HG03460 (cell line): ENCODE data around the gene CCL22.
"Not testable (repeated sequence)": the region's sequence is repeated elsewhere in the genome, so short reads cannot be mapped to it uniquely, and the experiment has no call there.

Source experiments
- ATAC-seq: cut with Tn5 transposase; IDR thresholded peaks from one replicate; pipeline ENCODE4 v1.9.1; 2021; ENCODE audit not compliant: unreplicated experiment

CCL22 gene

GRCh38 chr16:57374067-57374534 lies 15.5 kb downstream of the CCL22 start:
- no peak for ATAC-seq

GRCh38 chr16:57374925-57375465 lies 16.4 kb downstream of the CCL22 start:
- ATAC-seq: not testable (repeated sequence)

GRCh38 chr16:57376313-57376818 lies 17.8 kb downstream of the CCL22 start:
- ATAC-seq: no peak

- peak; percentile 70 for ATAC-seq
Measured at GRCh38 chr16:57377080-57377841, 18.7 kb downstream of the CCL22 start.

- ATAC-seq: no peak
Measured at GRCh38 chr16:57379579-57379978, 21.0 kb downstream of the CCL22 start.

- no peak for ATAC-seq
Measured at GRCh38 chr16:57380671-57381462, 22.3 kb downstream of the CCL22 start.

- no peak for ATAC-seq
Measured at GRCh38 chr16:57381791-57382534, 23.4 kb downstream of the CCL22 start.

GRCh38 chr16:57382535-57383275 lies 24.1 kb downstream of the CCL22 start:
- ATAC-seq: no peak

- ATAC-seq: no peak
Measured at GRCh38 chr16:57383276-57384247, 25.0 kb downstream of the CCL22 start.

- ATAC-seq: no peak
Measured at GRCh38 chr16:57384248-57385070, 25.9 kb downstream of the CCL22 start.

- no peak for ATAC-seq
Measured at GRCh38 chr16:57385083-57385482, 26.5 kb downstream of the CCL22 start.

- no peak for ATAC-seq
Measured at GRCh38 chr16:57386381-57386951, 27.9 kb downstream of the CCL22 start.

- ATAC-seq: no peak
Measured at GRCh38 chr16:57387598-57388354, 29.2 kb downstream of the CCL22 start.

- no peak for ATAC-seq
Measured at GRCh38 chr16:57388359-57389086, 29.9 kb downstream of the CCL22 start.

- no peak for ATAC-seq
Measured at GRCh38 chr16:57389087-57389468, 30.5 kb downstream of the CCL22 start.

- ATAC-seq: no peak
Measured at GRCh38 chr16:57390636-57391295, 32.2 kb downstream of the CCL22 start.
